ENCODE results near the gene CXCL14.

DNA sequence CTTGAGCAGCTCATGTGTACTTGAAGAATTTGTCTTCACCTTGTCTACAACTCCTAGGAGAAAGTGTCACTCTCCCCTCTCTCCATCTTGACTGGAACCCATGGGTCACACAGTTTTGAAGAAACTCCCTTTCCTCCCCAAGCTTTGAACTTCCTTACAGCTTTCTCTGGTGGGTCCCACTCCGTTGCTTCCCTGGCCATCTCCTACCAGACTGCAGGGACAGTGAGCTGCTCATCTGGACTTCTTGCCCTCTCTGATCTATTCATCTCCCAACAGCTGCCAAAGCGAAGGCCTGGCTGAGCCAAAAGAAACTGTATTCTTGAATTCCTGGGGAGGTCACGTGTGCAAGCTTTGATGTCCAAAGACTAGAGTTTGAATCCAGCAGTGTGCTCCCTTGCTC, 22.7 kb upstream of the CXCL14 start:
- TF ChIP-seq, protein P1, sequence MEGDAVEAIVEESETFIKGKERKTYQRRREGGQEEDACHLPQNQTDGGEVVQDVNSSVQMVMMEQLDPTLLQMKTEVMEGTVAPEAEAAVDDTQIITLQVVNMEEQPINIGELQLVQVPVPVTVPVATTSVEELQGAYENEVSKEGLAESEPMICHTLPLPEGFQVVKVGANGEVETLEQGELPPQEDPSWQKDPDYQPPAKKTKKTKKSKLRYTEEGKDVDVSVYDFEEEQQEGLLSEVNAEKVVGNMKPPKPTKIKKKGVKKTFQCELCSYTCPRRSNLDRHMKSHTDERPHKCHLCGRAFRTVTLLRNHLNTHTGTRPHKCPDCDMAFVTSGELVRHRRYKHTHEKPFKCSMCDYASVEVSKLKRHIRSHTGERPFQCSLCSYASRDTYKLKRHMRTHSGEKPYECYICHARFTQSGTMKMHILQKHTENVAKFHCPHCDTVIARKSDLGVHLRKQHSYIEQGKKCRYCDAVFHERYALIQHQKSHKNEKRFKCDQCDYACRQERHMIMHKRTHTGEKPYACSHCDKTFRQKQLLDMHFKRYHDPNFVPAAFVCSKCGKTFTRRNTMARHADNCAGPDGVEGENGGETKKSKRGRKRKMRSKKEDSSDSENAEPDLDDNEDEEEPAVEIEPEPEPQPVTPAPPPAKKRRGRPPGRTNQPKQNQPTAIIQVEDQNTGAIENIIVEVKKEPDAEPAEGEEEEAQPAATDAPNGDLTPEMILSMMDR (IDR thresholded peaks at IDR 0.05): no peak
- TF ChIP-seq EZH2 (IDR thresholded peaks at IDR 0.05; ENCODE audit: borderline replicate concordance, insufficient read depth, low read depth, low read length, poor library complexity, severe bottlenecking): no peak

Measured in B cell (primary cell).